Tibial nerve (tissue), 4 donors: ENCODE measurements around the gene CCND3. TPM values are rescaled to one million over a fixed set of nuclear protein-coding genes. Genes with fewer than 3 reads are reported as not detected.

Experiments
- DNase-seq, 2 donors: peaks; one replicate each; pipeline ENCODE4 v3.0.0-alpha.2; 2019; ENCODE audit warnings: low spot score in 2 of 2
- H3K27ac ChIP-seq, 4 donors: fragments of 200-600 bp; sonication (generic) in 3 of 4; one replicate each; pipeline ENCODE4 v1.5.1; 2017 to 2019; ENCODE audit warnings: mild to moderate bottlenecking in 1 of 4
- H3K27me3 ChIP-seq, 2 donors: fragments of 200-600 bp; sonication (generic) in 1 of 2; one replicate each; pipeline versions ENCODE4 v1.5.1 to v1.6.0; 2017 to 2019
- H3K36me3 ChIP-seq, 3 donors: fragments of 200-600 bp; sonication (generic); one replicate each; pipeline ENCODE4 v1.5.1; 2018 to 2019
- H3K4me1 ChIP-seq, 4 donors: fragments of 200-600 bp; sonication (generic) in 3 of 4; one replicate each; pipeline ENCODE4 v1.5.1; 2017 to 2019
- H3K4me3 ChIP-seq, 4 donors: fragments of 200-600 bp; sonication (generic) in 3 of 4; one replicate each; pipeline ENCODE4 v1.5.1; 2017 to 2019; ENCODE audit warnings: mild to moderate bottlenecking in 1 of 4, moderate library complexity in 1 of 4
- H3K9me3 ChIP-seq, 4 donors: fragments of 200-600 bp; sonication (generic) in 3 of 4; one replicate each; pipeline ENCODE4 v1.5.1; 2017 to 2019
- CTCF ChIP-seq, 5 experiments: fragments of 200-600 bp in 3 of 5; fragments of 450-650 bp in 2 of 5; sonication (generic) in 3 of 5; IDR thresholded peaks; one replicate each; pipeline ENCODE4 v1.5.1; 2016 to 2019; ENCODE audit warnings: antibody characterized with exemption in 5 of 5, mild to moderate bottlenecking in 3 of 5, moderate library complexity in 2 of 5
- EP300 ChIP-seq, 2 donors: sonication (generic); formaldehyde crosslinking; IDR thresholded peaks; one replicate each; pipeline ENCODE4 v1.6.1; 2017; ENCODE audit warnings: antibody characterized with exemption in 2 of 2, mild to moderate bottlenecking in 1 of 2
- POLR2A ChIP-seq, 2 donors: fragments of 450-650 bp; IDR thresholded peaks; one replicate each; pipeline ENCODE4 v1.6.1; 2017; ENCODE audit warnings: antibody characterized with exemption in 2 of 2, mild to moderate bottlenecking in 2 of 2, moderate library complexity in 2 of 2
- WGBS, 2 donors: methylation state at CpG; one replicate each; pipeline ENCODE4 v1.1.5; 2018; 5-methylcytosine and 5-hydroxymethylcytosine counted together
- total RNA-seq, 4 donors: library from RNA; depleted of rRNA; stranded (reverse); fragments of >200 nt; gene quantifications; one replicate each; pipeline ENCODE4 v1.1.0, GENCODE V29; 2016

Gene CCND3
- total RNA-seq, 4 donors from 2014 or later: 175 to 325 (median 248) TPM

DNA sequence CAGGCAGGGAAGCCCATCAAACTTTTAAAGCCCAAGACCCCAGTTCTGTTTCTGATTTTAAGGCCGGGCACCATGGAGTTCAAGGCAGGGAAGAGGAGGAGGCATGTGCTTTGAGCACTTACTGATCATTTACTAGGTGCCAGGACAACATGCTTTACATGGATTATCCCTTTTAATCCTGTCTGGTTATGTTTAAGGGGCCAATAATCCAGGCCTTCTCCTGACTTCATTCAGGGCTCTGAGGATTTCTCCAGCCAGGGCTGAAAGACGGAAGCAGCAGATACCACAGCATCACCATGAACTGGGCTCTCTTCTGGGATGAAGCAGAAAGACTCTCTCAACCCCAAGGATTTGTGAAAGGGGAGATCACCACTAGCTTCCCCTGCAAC is 4.1 kb downstream of the CCND3 start:
- H3K4me1 ChIP-seq: peaks cover 0 to 69% (median 35%) of the 10 kb centered on the region in 4 donors
- no peaks in the 10 kb centered on the region for H3K9me3 ChIP-seq

GRCh38 chr6:41936073-41936837 is 5.4 kb downstream of the CCND3 start:
- no peak overlapping the region for H3K4me3 ChIP-seq
- WGBS, 2 donors: 47 to 48% methylated on average over 10 of the region's 10 CpGs
- no peak for TF ChIP-seq POLR2A (IDR thresholded peaks at IDR 0.05)
- TF ChIP-seq CTCF (IDR thresholded peaks at IDR 0.05): peak; percentile 63 to 86 (median 80)
- TF ChIP-seq EP300 (IDR thresholded peaks at IDR 0.05): peak in 1 of 2 donors; percentile 20
- peaks cover 0 to 64% (median 33%) of the 10 kb centered on the region in 4 donors for H3K4me1 ChIP-seq
- peak in 1 of 2 donors; percentile 72 for DNase-seq
- H3K9me3 ChIP-seq: no peaks in the 10 kb centered on the region
- H3K27me3 ChIP-seq: no peaks in the 10 kb centered on the region
- H3K36me3 ChIP-seq: peaks cover 0 to 62% (median 29%) of the 10 kb centered on the region in 3 donors
- peak overlapping the region in 2 of 4 donors; percentile 61 for H3K27ac ChIP-seq

More for the DNA sequence above, 4.1 kb downstream of the CCND3 start:
- DNase-seq: no peak
- Histone ChIP-seq H3K27ac (peak overlapping the region in 3 of 4 donors; percentile 15 to 92 (median 90)), H3K27me3 (no peaks in the 10 kb centered on the region), H3K36me3 (peaks cover 0 to 50% (median 21%) of the 10 kb centered on the region in 3 donors), H3K4me3 (no peak overlapping the region)
- WGBS, 2 donors: 54 to 72% methylated on average over 2 of the region's 2 CpGs
- no peak for TF ChIP-seq POLR2A (IDR thresholded peaks at IDR 0.05)
- TF ChIP-seq EP300 (IDR thresholded peaks at IDR 0.05): no peak
- TF ChIP-seq CTCF (IDR thresholded peaks at IDR 0.05): no peak

- Histone ChIP-seq H3K27ac (peak overlapping the region in 2 of 4 donors; percentile 61), H3K27me3 (no peaks in the 10 kb centered on the region), H3K4me3 (no peak overlapping the region), H3K9me3 (no peaks in the 10 kb centered on the region), H3K36me3 (peaks cover 0 to 68% (median 29%) of the 10 kb centered on the region in 3 donors), H3K4me1 (peaks cover 0 to 59% (median 30%) of the 10 kb centered on the region in 4 donors)
- 61 to 73% methylated on average over 4 to 7 of the region's 8 CpGs for WGBS, 2 donors
- DNase-seq: no peak
- no peak for TF ChIP-seq EP300 (IDR thresholded peaks at IDR 0.05)
- TF ChIP-seq POLR2A (IDR thresholded peaks at IDR 0.05): no peak
Measured at GRCh38 chr6:41935685-41936072, 5.9 kb downstream of the CCND3 start.

DNA sequence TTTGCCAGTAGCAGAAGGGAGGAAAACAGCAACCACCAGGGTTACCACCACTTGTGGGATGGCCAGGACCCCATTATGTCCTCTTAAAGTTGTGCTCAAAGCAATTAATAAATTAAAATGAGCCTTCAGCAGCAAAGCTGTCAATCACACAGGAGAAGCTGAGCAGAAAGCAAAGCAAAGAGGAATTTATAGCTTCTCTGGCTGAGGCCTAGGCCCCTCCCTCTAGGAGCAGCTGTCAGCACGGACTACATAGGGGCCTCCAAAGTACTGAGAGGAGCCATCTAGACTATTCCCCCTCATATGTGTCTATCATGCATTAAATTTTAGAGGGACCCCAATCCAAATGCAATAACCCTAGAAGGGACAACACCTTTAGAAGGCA is 6.4 kb downstream of the CCND3 start:
- H3K36me3 ChIP-seq: peaks cover 0 to 73% (median 29%) of the 10 kb centered on the region in 3 donors
- DNase-seq: no peak
- H3K4me1 ChIP-seq: peaks cover 0 to 54% (median 25%) of the 10 kb centered on the region in 4 donors
- WGBS, 2 donors: 50 to 62% methylated on average over 1 of the region's 1 CpG
- no peak overlapping the region for H3K4me3 ChIP-seq
- H3K9me3 ChIP-seq: no peaks in the 10 kb centered on the region
- TF ChIP-seq POLR2A (IDR thresholded peaks at IDR 0.05) (no peak), EP300 (IDR thresholded peaks at IDR 0.05) (no peak), CTCF (IDR thresholded peaks at IDR 0.05) (no peak)
- H3K27me3 ChIP-seq: no peaks in the 10 kb centered on the region
- H3K27ac ChIP-seq: no peak overlapping the region

- Histone ChIP-seq H3K27me3 (no peaks in the 10 kb centered on the region), H3K4me3 (no peak overlapping the region), H3K27ac (no peak overlapping the region), H3K9me3 (no peaks in the 10 kb centered on the region), H3K36me3 (peaks cover 0 to 79% (median 33%) of the 10 kb centered on the region in 3 donors), H3K4me1 (peaks cover 0 to 48% (median 19%) of the 10 kb centered on the region in 4 donors)
- TF ChIP-seq CTCF (IDR thresholded peaks at IDR 0.05) (no peak), EP300 (IDR thresholded peaks at IDR 0.05) (no peak), POLR2A (IDR thresholded peaks at IDR 0.05) (no peak)
- DNase-seq: no peak
- 73 to 74% methylated on average over 7 of the region's 7 CpGs for WGBS, 2 donors
Measured at GRCh38 chr6:41934278-41935192, 7.1 kb downstream of the CCND3 start.
